ENCODE data around the gene NAAA.

- TF ChIP-seq CTCF (IDR thresholded peaks at IDR 0.05; ENCODE audit: borderline replicate concordance, extremely low read depth, low read length, poor library complexity, severe bottlenecking) (no peak), EZH2 (IDR thresholded peaks at IDR 0.05; ENCODE audit: borderline replicate concordance, low read depth, low read length, severe bottlenecking) (no peak)
These were observed 33.0 kb upstream of the NAAA start for GRCh38 chr4:75973766-75974165.
